Testis (tissue), 2 donors: Measurements from ENCODE around the gene BACE1-AS.

Source experiments
- POLR2A ChIP-seq: fragments of 450-650 bp; IDR thresholded peaks from one replicate; pipeline ENCODE4 v1.6.1; 2017; ENCODE audit warnings: antibody characterized with exemption, mild to moderate bottlenecking, moderate library complexity
- TF ChIP-seq, protein P1 (sequence below), 3 experiments: fragments of 450-650 bp in 2 of 3; fragments of 200-600 bp in 1 of 3; sonication (generic) in 1 of 3; IDR thresholded peaks; one replicate each; pipeline ENCODE4 v1.5.1; 2016 to 2019; ENCODE audit warnings: antibody characterized with exemption in 3 of 3, mild to moderate bottlenecking in 2 of 3, moderate library complexity in 1 of 3

DNA sequence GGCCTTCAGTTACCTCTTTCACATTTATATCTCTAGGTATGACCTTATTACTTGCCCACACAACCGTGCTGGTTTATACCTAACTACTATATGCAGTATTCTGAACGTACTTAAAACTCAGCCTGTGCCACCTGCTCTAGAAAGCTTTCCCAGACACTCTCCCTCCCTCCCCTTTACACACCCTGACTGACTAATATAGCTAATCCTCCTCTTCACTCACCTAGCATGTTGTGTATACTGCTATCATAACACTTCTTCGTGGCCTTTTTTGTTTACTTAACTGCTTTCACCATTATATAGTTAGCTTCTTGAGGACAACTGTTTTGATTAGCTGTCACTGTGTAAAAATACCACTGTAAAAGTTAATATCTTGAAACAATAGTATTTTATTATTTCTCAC is 35.2 kb upstream of the BACE1-AS start:
- TF ChIP-seq, protein P1, sequence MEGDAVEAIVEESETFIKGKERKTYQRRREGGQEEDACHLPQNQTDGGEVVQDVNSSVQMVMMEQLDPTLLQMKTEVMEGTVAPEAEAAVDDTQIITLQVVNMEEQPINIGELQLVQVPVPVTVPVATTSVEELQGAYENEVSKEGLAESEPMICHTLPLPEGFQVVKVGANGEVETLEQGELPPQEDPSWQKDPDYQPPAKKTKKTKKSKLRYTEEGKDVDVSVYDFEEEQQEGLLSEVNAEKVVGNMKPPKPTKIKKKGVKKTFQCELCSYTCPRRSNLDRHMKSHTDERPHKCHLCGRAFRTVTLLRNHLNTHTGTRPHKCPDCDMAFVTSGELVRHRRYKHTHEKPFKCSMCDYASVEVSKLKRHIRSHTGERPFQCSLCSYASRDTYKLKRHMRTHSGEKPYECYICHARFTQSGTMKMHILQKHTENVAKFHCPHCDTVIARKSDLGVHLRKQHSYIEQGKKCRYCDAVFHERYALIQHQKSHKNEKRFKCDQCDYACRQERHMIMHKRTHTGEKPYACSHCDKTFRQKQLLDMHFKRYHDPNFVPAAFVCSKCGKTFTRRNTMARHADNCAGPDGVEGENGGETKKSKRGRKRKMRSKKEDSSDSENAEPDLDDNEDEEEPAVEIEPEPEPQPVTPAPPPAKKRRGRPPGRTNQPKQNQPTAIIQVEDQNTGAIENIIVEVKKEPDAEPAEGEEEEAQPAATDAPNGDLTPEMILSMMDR (IDR thresholded peaks at IDR 0.05), result no peak
- no peak for TF ChIP-seq POLR2A
